ENCODE data around the gene PPARG. TPM values are rescaled to one million over a fixed set of nuclear protein-coding genes. Genes with fewer than 3 reads are reported as not detected.

PPARG gene
- total and polyA plus RNA-seq, 10 donors, result 5.5 to 28.0 (median 19.4) TPM

DNA sequence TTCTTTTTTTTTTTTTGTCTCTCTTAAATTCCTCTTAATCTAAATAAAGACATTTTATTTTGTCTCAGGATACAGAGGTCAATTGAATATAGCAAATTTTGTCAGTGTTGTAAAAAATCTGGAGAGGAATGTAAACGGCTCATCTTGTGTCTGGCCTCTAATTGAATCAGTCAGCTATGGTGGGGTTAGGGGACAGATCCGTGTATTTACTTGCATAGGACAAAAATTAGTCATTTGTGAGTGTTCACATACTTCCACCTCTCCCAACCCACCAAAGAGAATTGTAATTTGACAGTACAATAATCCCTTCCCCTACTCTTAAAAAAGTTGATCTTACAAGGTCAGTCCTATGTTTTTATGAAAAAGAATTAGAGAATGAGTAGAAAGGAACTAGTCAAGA lies 18.3 kb downstream of the PPARG start:
- no peak for DNase-seq
- WGBS, 5 donors, result 65 to 89% (median 83%) methylated on average over 2 of the region's 2 CpGs
- Histone ChIP-seq H3K27me3 (replicated peaks in 1 of 7) (no peaks in the 10 kb centered on the region), H3K9me3 (no peaks in the 10 kb centered on the region), H3K4me1 (peaks cover 0 to 11% (median 0%) of the 10 kb centered on the region in 6 donors), H3K27ac (no peak overlapping the region), H3K4me3 (no peak overlapping the region), H3K36me3 (no peaks in the 10 kb centered on the region)
- no peak for TF ChIP-seq POLR2A (IDR thresholded peaks at IDR 0.05)
- TF ChIP-seq CTCF (IDR thresholded peaks at IDR 0.05 in 8 of 11, conservative IDR thresholded peaks at IDR 0.05 in 3 of 11), result no peak
- TF ChIP-seq POLR2AphosphoS5 (IDR thresholded peaks at IDR 0.05), result no peak
- intact Hi-C loops (cut with DNase I; ENCODE audit: low total_unique reads), result no loop called here

DNA sequence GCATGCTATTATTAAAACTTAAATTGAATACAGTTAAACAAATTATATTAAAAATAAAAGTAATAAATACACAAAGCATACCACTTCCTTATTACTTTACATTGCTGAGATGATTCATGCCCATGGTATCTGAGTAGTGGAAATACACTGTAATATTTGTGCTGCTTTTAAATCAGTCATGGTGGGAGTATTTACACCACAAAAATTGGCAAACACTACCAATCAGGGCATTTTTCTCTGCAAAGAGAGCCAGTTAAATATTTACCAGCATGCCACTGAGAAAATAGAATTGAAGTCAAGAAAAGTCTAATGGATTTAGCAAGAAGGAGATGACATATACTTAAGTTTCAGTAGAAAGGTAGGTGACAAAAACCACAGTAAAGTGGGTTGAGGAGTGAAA lies 19.6 kb downstream of the PPARG start:
- no peak for TF ChIP-seq POLR2AphosphoS5 (IDR thresholded peaks at IDR 0.05)
- no peak for TF ChIP-seq CTCF (IDR thresholded peaks at IDR 0.05 in 8 of 11, conservative IDR thresholded peaks at IDR 0.05 in 3 of 11)
- intact Hi-C loops (cut with DNase I; ENCODE audit: low total_unique reads), result no loop called here
- H3K4me3 ChIP-seq, result no peak overlapping the region
- H3K9me3 ChIP-seq, result no peaks in the 10 kb centered on the region
- no peak for DNase-seq
- H3K27ac ChIP-seq, result no peak overlapping the region
- H3K27me3 ChIP-seq (replicated peaks in 1 of 7), result no peaks in the 10 kb centered on the region
- peaks cover 0 to 5% (median 0%) of the 10 kb centered on the region in 6 donors for H3K4me1 ChIP-seq
- no peaks in the 10 kb centered on the region for H3K36me3 ChIP-seq

DNA sequence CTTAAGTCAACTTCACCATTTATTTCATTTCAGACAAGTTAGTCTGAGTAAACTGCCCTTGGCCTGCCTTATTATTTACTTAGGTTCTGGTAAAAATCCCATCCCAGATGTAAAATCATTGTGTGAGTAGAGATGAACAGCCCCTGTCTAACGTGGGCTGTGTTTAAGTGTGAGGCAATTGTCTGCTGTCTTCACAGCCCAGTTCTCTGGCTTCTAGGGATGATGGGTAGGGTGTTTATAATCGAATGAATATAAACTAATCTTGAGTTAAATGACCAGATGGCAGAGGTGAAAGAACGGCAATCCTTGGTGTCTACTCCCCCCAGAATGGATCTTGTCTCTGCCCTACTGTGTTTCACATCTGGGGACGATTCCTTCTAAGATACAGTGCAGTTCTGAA lies 20.8 kb downstream of the PPARG start:
- no peaks in the 10 kb centered on the region for H3K36me3 ChIP-seq
- no peaks in the 10 kb centered on the region for H3K9me3 ChIP-seq
- DNase-seq, result no peak
- intact Hi-C loops (cut with DNase I; ENCODE audit: low total_unique reads), result no loop called here
- no peak for TF ChIP-seq POLR2A (IDR thresholded peaks at IDR 0.05)
- no peak for TF ChIP-seq POLR2AphosphoS5 (IDR thresholded peaks at IDR 0.05)
- TF ChIP-seq CTCF (IDR thresholded peaks at IDR 0.05 in 8 of 11, conservative IDR thresholded peaks at IDR 0.05 in 3 of 11), result no peak
- WGBS, 5 donors, result 64 to 83% (median 78%) methylated on average over 4 of the region's 4 CpGs
- no peaks in the 10 kb centered on the region for H3K27me3 ChIP-seq (replicated peaks in 1 of 7)
- H3K4me3 ChIP-seq, result no peak overlapping the region
- H3K27ac ChIP-seq, result no peak overlapping the region
- no peaks in the 10 kb centered on the region for H3K4me1 ChIP-seq

GRCh38 chr3:12312010-12312409 lies 23.1 kb downstream of the PPARG start:
- Histone ChIP-seq H3K9me3 (no peaks in the 10 kb centered on the region), H3K36me3 (no peaks in the 10 kb centered on the region), H3K4me1 (peaks cover 0 to 6% (median 0%) of the 10 kb centered on the region in 6 donors), H3K4me3 (no peak overlapping the region), H3K27me3 (replicated peaks in 1 of 7) (no peaks in the 10 kb centered on the region), H3K27ac (no peak overlapping the region)
- intact Hi-C loops (cut with DNase I; ENCODE audit: low total_unique reads), result no loop called here
- TF ChIP-seq CTCF (IDR thresholded peaks at IDR 0.05 in 8 of 11, conservative IDR thresholded peaks at IDR 0.05 in 3 of 11), result no peak
- TF ChIP-seq POLR2A (IDR thresholded peaks at IDR 0.05), result no peak
- TF ChIP-seq POLR2AphosphoS5 (IDR thresholded peaks at IDR 0.05), result no peak
- WGBS, 5 donors, result 94 to 100% (median 98%) methylated on average over 1 of the region's 1 CpG
- no peak for DNase-seq

All from spleen (tissue), 11 donors.